ENCODE results near the gene MORN5. TPM values are rescaled to one million over a fixed set of nuclear protein-coding genes. Genes with fewer than 3 reads are reported as not detected.

MORN5 gene
- total and polyA plus RNA-seq, 2 donors from 2014 or later: 1.6 to 5.6 TPM

DNA sequence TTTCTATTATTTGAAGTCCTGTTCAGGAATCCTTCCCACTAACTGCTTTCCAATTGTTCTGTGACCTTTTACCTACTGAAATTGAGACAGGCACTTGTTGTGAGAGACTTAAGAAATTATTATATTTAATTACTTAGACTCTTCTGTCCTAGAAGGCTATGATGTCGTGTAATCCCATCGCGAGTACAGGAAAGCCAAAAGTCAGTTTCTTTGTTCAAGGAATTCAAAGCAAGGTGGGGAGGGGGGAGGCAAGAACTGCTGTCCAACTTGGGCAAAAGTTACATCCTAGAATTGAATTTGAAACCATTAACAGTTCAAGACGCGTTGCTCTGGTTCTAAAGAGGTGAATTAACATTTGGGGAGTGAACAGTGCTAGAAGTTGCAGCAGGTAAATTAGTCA, 18.0 kb upstream of the MORN5 start:
- H3K27me3 ChIP-seq (ENCODE audit: control insufficient read depth, insufficient read depth, low read length): no peaks in the 10 kb centered on the region
- H3K4me3 ChIP-seq (ENCODE audit: low read length in 3 of 3): no peak overlapping the region
- H3K9me3 ChIP-seq (ENCODE audit: control insufficient read depth in 2 of 3, insufficient read depth in 1 of 3, low read length in 3 of 3): no peaks in the 10 kb centered on the region
- peaks cover 0 to 36% (median 23%) of the 10 kb centered on the region in 3 donors for H3K36me3 ChIP-seq (ENCODE audit: control insufficient read depth in 2 of 3, insufficient read depth in 3 of 3, low read length in 3 of 3)
- DNase-seq: no peak
- TF ChIP-seq, protein P1, sequence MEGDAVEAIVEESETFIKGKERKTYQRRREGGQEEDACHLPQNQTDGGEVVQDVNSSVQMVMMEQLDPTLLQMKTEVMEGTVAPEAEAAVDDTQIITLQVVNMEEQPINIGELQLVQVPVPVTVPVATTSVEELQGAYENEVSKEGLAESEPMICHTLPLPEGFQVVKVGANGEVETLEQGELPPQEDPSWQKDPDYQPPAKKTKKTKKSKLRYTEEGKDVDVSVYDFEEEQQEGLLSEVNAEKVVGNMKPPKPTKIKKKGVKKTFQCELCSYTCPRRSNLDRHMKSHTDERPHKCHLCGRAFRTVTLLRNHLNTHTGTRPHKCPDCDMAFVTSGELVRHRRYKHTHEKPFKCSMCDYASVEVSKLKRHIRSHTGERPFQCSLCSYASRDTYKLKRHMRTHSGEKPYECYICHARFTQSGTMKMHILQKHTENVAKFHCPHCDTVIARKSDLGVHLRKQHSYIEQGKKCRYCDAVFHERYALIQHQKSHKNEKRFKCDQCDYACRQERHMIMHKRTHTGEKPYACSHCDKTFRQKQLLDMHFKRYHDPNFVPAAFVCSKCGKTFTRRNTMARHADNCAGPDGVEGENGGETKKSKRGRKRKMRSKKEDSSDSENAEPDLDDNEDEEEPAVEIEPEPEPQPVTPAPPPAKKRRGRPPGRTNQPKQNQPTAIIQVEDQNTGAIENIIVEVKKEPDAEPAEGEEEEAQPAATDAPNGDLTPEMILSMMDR (IDR thresholded peaks at IDR 0.05; ENCODE audit: borderline replicate concordance, extremely low read depth, insufficient read depth): no peak
- FAIRE-seq: no peak
- H3K4me1 ChIP-seq (ENCODE audit: control insufficient read depth in 2 of 3, insufficient read depth in 2 of 3, low read depth in 1 of 3, low read length in 3 of 3): no peaks in the 10 kb centered on the region
- intact Hi-C loops (cut with DNase I): no loop called here
- no peak overlapping the region for H3K9ac ChIP-seq (ENCODE audit: low read length in 3 of 3)
- no peak overlapping the region for H3K27ac ChIP-seq (ENCODE audit: low read depth in 2 of 2, low read length in 2 of 2)

DNA sequence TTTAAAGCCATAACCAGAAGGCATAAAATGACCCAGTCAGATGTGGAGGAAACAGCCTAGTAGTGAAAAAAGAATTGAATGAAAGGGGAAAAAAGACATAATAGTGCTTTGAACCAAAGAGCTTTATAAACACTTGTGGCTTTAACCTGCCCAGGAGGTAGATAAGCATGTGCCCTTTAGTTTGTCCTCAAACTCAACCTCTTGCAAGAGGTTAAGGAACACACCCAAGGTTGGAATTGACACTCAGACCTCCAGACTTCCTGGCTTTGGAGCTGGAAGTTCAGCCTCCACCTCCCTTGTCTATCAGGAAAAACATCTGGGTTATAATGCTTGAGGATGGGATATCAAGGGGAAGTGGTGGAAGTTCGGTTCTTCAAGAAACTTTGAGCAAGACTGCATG, 16.4 kb upstream of the MORN5 start:
- no peak for FAIRE-seq
- Histone ChIP-seq H3K27ac (ENCODE audit: low read depth in 2 of 2, low read length in 2 of 2) (no peak overlapping the region), H3K9me3 (ENCODE audit: control insufficient read depth in 2 of 3, insufficient read depth in 1 of 3, low read length in 3 of 3) (no peaks in the 10 kb centered on the region), H3K36me3 (ENCODE audit: control insufficient read depth in 2 of 3, insufficient read depth in 3 of 3, low read length in 3 of 3) (peaks cover 0 to 49% (median 23%) of the 10 kb centered on the region in 3 donors), H3K9ac (ENCODE audit: low read length in 3 of 3) (no peak overlapping the region), H3K27me3 (ENCODE audit: control insufficient read depth, insufficient read depth, low read length) (no peaks in the 10 kb centered on the region), H3K4me1 (ENCODE audit: control insufficient read depth in 2 of 3, insufficient read depth in 2 of 3, low read depth in 1 of 3, low read length in 3 of 3) (no peaks in the 10 kb centered on the region), H3K4me3 (ENCODE audit: low read length in 3 of 3) (no peak overlapping the region)
- TF ChIP-seq, protein P1 (IDR thresholded peaks at IDR 0.05; ENCODE audit: borderline replicate concordance, extremely low read depth, insufficient read depth): no peak
- DNase-seq: peak in 1 of 5 donors; percentile 33
- intact Hi-C loops (cut with DNase I): no loop called here

DNA sequence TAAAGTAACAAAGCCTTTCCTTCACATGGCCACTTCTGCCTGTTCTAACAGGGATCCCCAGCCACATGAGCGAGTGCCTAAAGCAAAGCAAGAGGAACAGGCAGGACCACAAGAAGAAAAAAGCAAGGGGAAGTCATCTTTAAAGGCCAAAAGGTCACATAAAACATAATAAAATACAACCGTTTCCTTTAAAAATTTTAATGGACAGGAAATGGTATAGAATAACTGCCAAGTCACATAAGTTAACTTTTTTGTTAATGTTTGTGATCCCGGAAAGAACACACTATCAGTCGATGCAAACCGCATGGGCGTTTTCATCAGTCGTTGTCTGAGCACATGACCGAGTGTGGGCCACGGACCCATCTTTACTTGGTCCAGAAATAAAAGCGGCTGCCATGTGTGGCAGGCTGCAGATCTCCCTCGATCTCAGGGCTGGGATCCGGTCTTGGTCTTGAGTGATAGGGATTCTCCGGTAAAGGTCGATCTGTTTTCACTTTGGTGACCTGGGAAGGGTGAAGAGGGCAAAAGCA, 15.8 kb upstream of the MORN5 start:
- intact Hi-C loops (cut with DNase I): no loop called here
- Histone ChIP-seq H3K4me3 (ENCODE audit: low read length in 3 of 3) (no peak overlapping the region), H3K27ac (ENCODE audit: low read depth in 2 of 2, low read length in 2 of 2) (no peak overlapping the region), H3K9me3 (ENCODE audit: control insufficient read depth in 2 of 3, insufficient read depth in 1 of 3, low read length in 3 of 3) (no peaks in the 10 kb centered on the region), H3K4me1 (ENCODE audit: control insufficient read depth in 2 of 3, insufficient read depth in 2 of 3, low read depth in 1 of 3, low read length in 3 of 3) (no peaks in the 10 kb centered on the region), H3K9ac (ENCODE audit: low read length in 3 of 3) (no peak overlapping the region), H3K27me3 (ENCODE audit: control insufficient read depth, insufficient read depth, low read length) (no peaks in the 10 kb centered on the region), H3K36me3 (ENCODE audit: control insufficient read depth in 2 of 3, insufficient read depth in 3 of 3, low read length in 3 of 3) (peaks cover 0 to 49% (median 23%) of the 10 kb centered on the region in 3 donors)
- TF ChIP-seq, protein P1 (IDR thresholded peaks at IDR 0.05; ENCODE audit: borderline replicate concordance, extremely low read depth, insufficient read depth): no peak
- DNase-seq (peak in 1 of 5 donors; percentile 48), FAIRE-seq (no peak)

Measured in kidney (tissue), 14 donors.